Adrenal gland (tissue), 12 donors: ENCODE data around the gene RBM33. TPM values are rescaled to one million over a fixed set of nuclear protein-coding genes. Genes with fewer than 3 reads are reported as not detected.

Experiments used
- DNase-seq, 7 donors: peaks; one replicate each; pipeline ENCODE4 v3.0.0-alpha.2; 2019 to 2020
- H3K27ac ChIP-seq, 5 donors: fragments of 200-600 bp; sonication (generic) in 4 of 5; 1 replicate in 3 of 5; 2 replicates in 2 of 5; pipeline versions ENCODE4 v1.5.1 to v1.8.0; 2016 to 2020; ENCODE audit warnings: mild to moderate bottlenecking in 1 of 5
- H3K27me3 ChIP-seq: fragments of 200-600 bp; 2 replicates; pipeline ENCODE4 v1.8.0; 2021
- H3K36me3 ChIP-seq, 2 donors: fragments of 200-600 bp; replicated peaks in 1 of 2; 1 replicate in 1 of 2; 2 replicates in 1 of 2; pipeline versions ENCODE4 v1.5.1 to v1.8.0; 2018 to 2022
- H3K4me1 ChIP-seq, 2 donors: fragments of 200-600 bp; replicated peaks in 1 of 2; 1 replicate in 1 of 2; 2 replicates in 1 of 2; pipeline versions ENCODE4 v1.5.1 to v1.8.0; 2018 to 2021
- H3K4me3 ChIP-seq, 4 donors: fragments of 200-600 bp; sonication (generic) in 3 of 4; one replicate each; pipeline ENCODE4 v1.5.1; 2016 to 2018
- H3K9me3 ChIP-seq, 3 donors: fragments of 200-600 bp; sonication (generic) in 1 of 3; replicated peaks in 1 of 3; 1 replicate in 2 of 3; 2 replicates in 1 of 3; pipeline versions ENCODE4 v1.5.1 to v1.8.0; 2016 to 2021
- POLR2A ChIP-seq, 2 donors: fragments of 450-650 bp; IDR thresholded peaks; one replicate each; pipeline ENCODE4 v1.6.1; 2017; ENCODE audit warnings: antibody characterized with exemption in 2 of 2, mild to moderate bottlenecking in 2 of 2, moderate library complexity in 1 of 2
- WGBS, 4 donors: extraction: QIAGEN DNeasy Blood & Tissue Kit in 2 of 4; methylation state at CpG; one replicate each; pipeline versions ENCODE4 v1.1.5 to v1.1.7; 2013 to 2017; 5-methylcytosine and 5-hydroxymethylcytosine counted together
- intact Hi-C, 2 donors: fragments of 100-400 bp; cut with DNase I; formaldehyde crosslinking; loops; one replicate each; pipeline versions ENCODE4 v1.14.1 to v1.15.0; 2022 to 2023
- polyA plus RNA-seq, 3 donors: library from polyadenylated mRNA; stranded (reverse); fragments of 200-250 nt in 2 of 3; fragments of 350-450 nt in 1 of 3; fragmentation: Illumina TruSeq in 1 of 3; extraction: RNeasy Lipid Tissue Mini Kit (QIAGEN cat#74804) in 1 of 3; gene quantifications; one replicate each; pipeline ENCODE4 v1.2.3, GENCODE V29; 2013 to 2014
- total RNA-seq, 9 donors: library from RNA; depleted of rRNA in 4 of 9; stranded (reverse); fragments of >200 nt in 4 of 9; fragments of 120-200 nt in 1 of 9; fragmentation: NEBNext Ultra II Directional in 1 of 9; extraction: Animal tissue kit (Norgen Biotek cat#: 25700) in 1 of 9; gene quantifications; one replicate each; pipeline versions ENCODE4 v1.1.0 to v1.2.4, GENCODE V29; 2013 to 2023
- TF ChIP-seq, protein P1 (sequence below), 6 experiments: fragments of 450-650 bp in 4 of 6; fragments of 200-600 bp in 2 of 6; sonication (generic) in 1 of 6; IDR thresholded peaks; 1 replicate in 5 of 6; 2 replicates in 1 of 6; pipeline versions ENCODE4 v1.5.1 to v1.8.0; 2016 to 2021; ENCODE audit warnings: antibody characterized with exemption in 6 of 6, mild to moderate bottlenecking in 2 of 6, moderate library complexity in 1 of 6
- donor health status: healthy with polysubstance abuse.
- donor health status: Bipolar disorder and iron deficiency.
- donor health status: DM: yes; HTN: yes; CAD: no.
- donor health status: DM: no; HTN: no; CAD: no.
- donor health status: DM: no; HTN: no; CAD: no.
- donor health status: DM: yes; HTN: yes; CAD: no.

The RBM33 gene
- total and polyA plus RNA-seq, 12 donors, result 10.3 to 57.1 (median 36.9) TPM

DNA sequence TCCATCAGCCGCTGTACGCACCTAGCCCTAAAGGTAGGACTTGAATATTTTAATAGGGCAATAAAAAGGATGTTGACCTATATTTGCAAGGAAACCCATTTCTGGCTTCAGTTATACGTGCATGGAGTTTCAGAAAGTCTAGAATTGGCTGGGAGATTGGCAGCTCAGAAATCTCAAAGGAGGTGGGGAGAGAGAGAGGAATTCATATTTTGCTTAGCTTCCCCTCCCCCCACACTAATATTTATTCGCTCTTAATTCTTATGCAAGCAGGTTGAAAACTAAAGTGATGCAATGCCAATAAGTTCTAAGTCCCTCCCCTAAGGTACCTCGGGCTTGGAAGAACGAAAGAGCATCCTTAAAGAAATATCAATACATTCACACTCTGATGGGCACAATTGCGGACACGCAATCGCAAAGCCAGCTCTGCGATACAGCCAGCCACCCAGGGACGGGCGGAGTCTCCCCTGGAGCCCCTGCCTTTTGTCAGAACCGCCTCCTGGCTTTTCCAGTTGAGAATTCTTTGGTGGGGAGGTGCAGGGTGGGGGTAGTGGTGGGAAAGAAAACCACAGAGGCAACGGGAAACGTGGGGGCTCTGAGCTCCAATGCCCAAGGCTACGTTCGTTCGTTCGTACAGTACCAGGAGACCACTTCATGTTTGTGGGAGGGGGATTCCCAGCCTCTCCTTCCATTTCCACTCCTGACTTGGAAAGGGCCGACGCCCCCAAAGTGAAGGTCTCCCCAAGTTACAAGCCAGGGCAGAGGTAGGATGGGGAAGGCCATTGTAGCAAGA is 166.5 kb downstream of the RBM33 start:
- TF ChIP-seq, protein P1, sequence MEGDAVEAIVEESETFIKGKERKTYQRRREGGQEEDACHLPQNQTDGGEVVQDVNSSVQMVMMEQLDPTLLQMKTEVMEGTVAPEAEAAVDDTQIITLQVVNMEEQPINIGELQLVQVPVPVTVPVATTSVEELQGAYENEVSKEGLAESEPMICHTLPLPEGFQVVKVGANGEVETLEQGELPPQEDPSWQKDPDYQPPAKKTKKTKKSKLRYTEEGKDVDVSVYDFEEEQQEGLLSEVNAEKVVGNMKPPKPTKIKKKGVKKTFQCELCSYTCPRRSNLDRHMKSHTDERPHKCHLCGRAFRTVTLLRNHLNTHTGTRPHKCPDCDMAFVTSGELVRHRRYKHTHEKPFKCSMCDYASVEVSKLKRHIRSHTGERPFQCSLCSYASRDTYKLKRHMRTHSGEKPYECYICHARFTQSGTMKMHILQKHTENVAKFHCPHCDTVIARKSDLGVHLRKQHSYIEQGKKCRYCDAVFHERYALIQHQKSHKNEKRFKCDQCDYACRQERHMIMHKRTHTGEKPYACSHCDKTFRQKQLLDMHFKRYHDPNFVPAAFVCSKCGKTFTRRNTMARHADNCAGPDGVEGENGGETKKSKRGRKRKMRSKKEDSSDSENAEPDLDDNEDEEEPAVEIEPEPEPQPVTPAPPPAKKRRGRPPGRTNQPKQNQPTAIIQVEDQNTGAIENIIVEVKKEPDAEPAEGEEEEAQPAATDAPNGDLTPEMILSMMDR (IDR thresholded peaks at IDR 0.05), result no peak
- no peak for TF ChIP-seq POLR2A (IDR thresholded peaks at IDR 0.05)
- peaks cover 0 to 22% of the 10 kb centered on the region in 2 donors for H3K4me1 ChIP-seq
- H3K4me3 ChIP-seq, result peak overlapping the region in 2 of 4 donors; percentile 47 to 77
- 0 to 17% (median 10%) methylated on average over 20 to 21 of the region's 21 CpGs for WGBS, 4 donors
- no peak for DNase-seq
- H3K27me3 ChIP-seq, result peaks cover 42% of the 10 kb centered on the region
- H3K36me3 ChIP-seq, result no peaks in the 10 kb centered on the region
- intact Hi-C loops, result loop anchor here in 1 of 2 donors (5.0 kb wide), 2 partner anchors 656 to 736 kb away; no protein-coding TSS in a partner anchor
- H3K9me3 ChIP-seq, result no peaks in the 10 kb centered on the region
- H3K27ac ChIP-seq, result peak overlapping the region in 2 of 5 donors; percentile 3 to 90

DNA sequence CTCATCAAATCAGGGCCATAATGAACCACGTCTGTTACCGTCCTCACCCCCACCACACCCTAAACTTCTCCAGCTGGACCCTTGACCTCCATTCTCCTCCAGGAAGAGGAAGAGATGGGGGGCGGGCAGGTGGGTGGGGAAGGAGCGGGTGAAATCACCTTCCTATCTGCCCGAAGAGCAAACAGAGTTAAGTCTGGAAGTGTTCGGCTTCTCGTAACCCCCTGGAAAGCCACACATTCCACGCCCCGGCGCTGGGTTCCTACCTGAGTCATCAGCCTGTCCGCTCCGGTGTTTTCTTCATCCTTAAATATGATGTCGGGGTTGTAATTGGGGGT is 167.1 kb downstream of the RBM33 start:
- DNase-seq, result no peak
- Histone ChIP-seq H3K27ac (peak overlapping the region in 1 of 5 donors; percentile 90), H3K27me3 (peaks cover 42% of the 10 kb centered on the region), H3K4me3 (peak overlapping the region in 2 of 4 donors; percentile 47 to 77), H3K4me1 (peaks cover 0 to 21% of the 10 kb centered on the region in 2 donors), H3K9me3 (no peaks in the 10 kb centered on the region), H3K36me3 (no peaks in the 10 kb centered on the region)
- TF ChIP-seq POLR2A (IDR thresholded peaks at IDR 0.05), result no peak
- TF ChIP-seq, protein P1 (IDR thresholded peaks at IDR 0.05), result no peak
- WGBS, 4 donors, result 1 to 5% (median 3%) methylated on average over 12 to 13 of the region's 13 CpGs
- intact Hi-C loops, result loop anchor here in 1 of 2 donors (5.0 kb wide), 2 partner anchors 656 to 736 kb away; no protein-coding TSS in a partner anchor

DNA sequence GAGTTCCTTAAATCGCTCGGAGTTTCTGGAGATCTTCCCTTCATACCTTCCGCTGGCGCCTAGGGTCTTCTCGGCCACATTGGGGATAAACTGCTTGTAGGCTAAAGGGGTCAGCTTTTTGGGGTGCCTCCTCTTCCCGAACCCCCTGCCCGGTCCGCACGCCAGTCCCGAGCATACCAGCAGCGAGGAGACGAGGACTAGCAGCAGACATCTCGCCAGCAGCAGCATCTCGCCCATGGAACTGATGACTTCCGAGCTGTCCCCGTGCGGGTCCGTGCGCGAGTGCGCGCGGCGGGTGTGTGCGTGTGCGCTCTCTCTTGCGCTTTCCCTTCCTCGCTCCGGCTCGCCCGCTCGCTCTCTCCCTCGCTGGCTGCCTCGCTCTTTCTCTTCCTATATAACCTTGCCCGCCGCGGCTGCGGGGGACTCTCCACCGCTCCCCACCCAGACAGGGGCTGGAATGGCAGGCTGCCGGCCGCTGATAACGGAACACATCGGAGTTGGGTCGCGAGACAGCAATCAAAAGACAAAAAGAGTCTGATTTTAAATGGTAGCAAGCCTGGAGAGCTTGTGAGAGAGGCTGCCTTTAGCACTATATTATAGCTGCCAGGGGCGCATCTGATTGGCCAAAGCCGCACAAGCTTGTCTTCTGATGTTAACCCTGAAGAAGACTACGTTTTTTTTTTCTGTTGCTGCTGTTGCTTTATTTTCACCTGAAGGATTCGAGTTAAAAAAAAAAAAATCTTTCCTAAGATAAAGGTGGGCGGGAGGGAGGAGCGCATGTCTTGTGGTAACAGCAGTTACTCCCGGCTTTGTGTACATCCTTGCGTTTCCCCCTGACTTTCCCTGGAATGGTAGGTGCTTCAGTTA is 167.7 kb downstream of the RBM33 start, which contains the start of gene SHH:
Gene SHH, minus strand, starts transcription at position 569 of the 867 bp plus-strand sequence. Its CDS starts 341 bp downstream, at position 228.
- H3K4me3 ChIP-seq, result peak within 1 kb of the TSS in 3 of 4 donors; percentile 47 to 77 (median 56)
- 1 to 2% (median 1%) methylated on average over 41 to 53 of the region's 53 CpGs for WGBS, 4 donors
- intact Hi-C loops, result loop anchor here in 1 of 2 donors (5.0 kb wide), 2 partner anchors 655 to 735 kb away; no protein-coding TSS in a partner anchor
- no peaks in the 10 kb centered on the region for H3K9me3 ChIP-seq
- H3K36me3 ChIP-seq, result no peaks in the 10 kb centered on the region
- peaks cover 42% of the 10 kb centered on the region for H3K27me3 ChIP-seq
- H3K27ac ChIP-seq, result peak within 1 kb of the TSS in 2 of 5 donors; percentile 32 to 90
- H3K4me1 ChIP-seq, result peaks cover 0 to 21% of the 10 kb centered on the region in 2 donors
- peak in 2 of 7 donors; percentile 42 to 53 for DNase-seq
- TF ChIP-seq POLR2A (IDR thresholded peaks at IDR 0.05), result peak; percentile 39 to 66
- TF ChIP-seq, protein P1 (IDR thresholded peaks at IDR 0.05), result no peak

DNA sequence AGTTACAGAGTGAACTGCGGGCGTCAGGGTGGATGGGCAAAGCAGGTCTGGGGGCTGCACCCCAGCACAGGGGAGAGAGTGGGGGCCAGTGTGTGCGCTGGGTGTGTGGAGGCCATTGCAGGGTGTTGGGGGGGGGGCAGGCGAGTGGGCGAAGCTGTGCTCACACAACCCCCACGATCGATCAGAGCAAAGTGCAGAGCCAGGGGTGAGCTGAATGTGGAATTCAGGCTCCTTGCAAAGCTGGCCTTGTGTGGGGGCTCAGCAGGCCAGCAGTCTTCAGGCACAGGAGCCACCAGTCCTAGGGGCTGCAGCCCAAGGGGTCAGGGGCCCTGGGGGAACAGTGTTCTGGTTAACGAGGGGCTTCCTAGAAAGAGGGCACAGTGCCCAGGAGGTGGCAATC is 168.7 kb downstream of the RBM33 start:
- intact Hi-C loops, result loop anchor here in 1 of 2 donors (5.0 kb wide), 2 partner anchors 654 to 734 kb away; no protein-coding TSS in a partner anchor
- H3K27ac ChIP-seq, result no peak overlapping the region
- TF ChIP-seq, protein P1 (IDR thresholded peaks at IDR 0.05), result no peak
- no peak for TF ChIP-seq POLR2A (IDR thresholded peaks at IDR 0.05)
- no peaks in the 10 kb centered on the region for H3K36me3 ChIP-seq
- H3K9me3 ChIP-seq, result no peaks in the 10 kb centered on the region
- peak overlapping the region in 1 of 4 donors; percentile 77 for H3K4me3 ChIP-seq
- WGBS, 4 donors, result 14 to 26% (median 24%) methylated on average over 6 to 8 of the region's 8 CpGs
- H3K27me3 ChIP-seq, result peaks cover 40% of the 10 kb centered on the region
- H3K4me1 ChIP-seq, result peaks cover under 1 to 19% of the 10 kb centered on the region in 2 donors
- no peak for DNase-seq
